ENCODE results near the gene MLLT6.

DNA sequence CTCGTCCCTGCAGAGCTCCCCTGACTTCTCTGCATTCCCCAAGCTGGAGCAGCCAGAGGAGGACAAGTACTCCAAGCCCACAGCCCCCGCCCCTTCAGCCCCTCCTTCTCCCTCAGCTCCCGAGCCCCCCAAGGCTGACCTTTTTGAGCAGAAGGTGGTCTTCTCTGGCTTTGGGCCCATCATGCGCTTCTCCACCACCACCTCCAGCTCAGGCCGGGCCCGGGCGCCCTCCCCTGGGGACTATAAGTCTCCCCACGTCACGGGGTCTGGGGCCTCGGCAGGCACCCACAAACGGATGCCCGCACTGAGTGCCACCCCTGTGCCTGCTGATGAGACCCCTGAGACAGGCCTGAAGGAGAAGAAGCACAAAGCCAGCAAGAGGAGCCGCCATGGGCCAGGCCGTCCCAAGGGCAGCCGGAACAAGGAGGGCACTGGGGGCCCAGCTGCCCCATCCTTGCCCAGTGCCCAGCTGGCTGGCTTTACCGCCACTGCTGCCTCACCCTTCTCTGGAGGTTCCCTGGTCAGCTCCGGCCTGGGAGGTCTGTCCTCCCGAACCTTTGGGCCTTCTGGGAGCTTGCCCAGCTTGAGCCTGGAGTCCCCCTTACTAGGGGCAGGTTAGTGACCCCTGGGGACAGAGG is 11.4 kb downstream of the MLLT6 start:
- TF ChIP-seq POLR2A (IDR thresholded peaks at IDR 0.05) = no peak
- TF ChIP-seq, protein P1, sequence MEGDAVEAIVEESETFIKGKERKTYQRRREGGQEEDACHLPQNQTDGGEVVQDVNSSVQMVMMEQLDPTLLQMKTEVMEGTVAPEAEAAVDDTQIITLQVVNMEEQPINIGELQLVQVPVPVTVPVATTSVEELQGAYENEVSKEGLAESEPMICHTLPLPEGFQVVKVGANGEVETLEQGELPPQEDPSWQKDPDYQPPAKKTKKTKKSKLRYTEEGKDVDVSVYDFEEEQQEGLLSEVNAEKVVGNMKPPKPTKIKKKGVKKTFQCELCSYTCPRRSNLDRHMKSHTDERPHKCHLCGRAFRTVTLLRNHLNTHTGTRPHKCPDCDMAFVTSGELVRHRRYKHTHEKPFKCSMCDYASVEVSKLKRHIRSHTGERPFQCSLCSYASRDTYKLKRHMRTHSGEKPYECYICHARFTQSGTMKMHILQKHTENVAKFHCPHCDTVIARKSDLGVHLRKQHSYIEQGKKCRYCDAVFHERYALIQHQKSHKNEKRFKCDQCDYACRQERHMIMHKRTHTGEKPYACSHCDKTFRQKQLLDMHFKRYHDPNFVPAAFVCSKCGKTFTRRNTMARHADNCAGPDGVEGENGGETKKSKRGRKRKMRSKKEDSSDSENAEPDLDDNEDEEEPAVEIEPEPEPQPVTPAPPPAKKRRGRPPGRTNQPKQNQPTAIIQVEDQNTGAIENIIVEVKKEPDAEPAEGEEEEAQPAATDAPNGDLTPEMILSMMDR (IDR thresholded peaks at IDR 0.05) = no peak

Measured in ovary (tissue), 3 donors.